ENCODE data around the gene LPP. TPM values are rescaled to one million over a fixed set of nuclear protein-coding genes. Genes with fewer than 3 reads are reported as not detected.
A peak's percentile ranks its signal among the peaks of the same experiment; 100 is the strongest.

LPP gene
- total RNA-seq, 1 experiment from 2014 or later: 20.2 TPM

GRCh38 chr3:188362405-188362831 is 208.5 kb downstream of the LPP start:
- in situ Hi-C loops (cut with HindIII; ENCODE audit: low pct_unique_long_range_greater_than_20kb, low sequenced_read_pairs): no loop called here
- peak; percentile 87 for DNase-seq (ENCODE audit: low read depth, low spot score)

GRCh38 chr3:188365184-188365583 is 211.2 kb downstream of the LPP start:
- in situ Hi-C loops (cut with HindIII; ENCODE audit: low pct_unique_long_range_greater_than_20kb, low sequenced_read_pairs): no loop called here
- DNase-seq (ENCODE audit: low read depth, low spot score): no peak

DNA sequence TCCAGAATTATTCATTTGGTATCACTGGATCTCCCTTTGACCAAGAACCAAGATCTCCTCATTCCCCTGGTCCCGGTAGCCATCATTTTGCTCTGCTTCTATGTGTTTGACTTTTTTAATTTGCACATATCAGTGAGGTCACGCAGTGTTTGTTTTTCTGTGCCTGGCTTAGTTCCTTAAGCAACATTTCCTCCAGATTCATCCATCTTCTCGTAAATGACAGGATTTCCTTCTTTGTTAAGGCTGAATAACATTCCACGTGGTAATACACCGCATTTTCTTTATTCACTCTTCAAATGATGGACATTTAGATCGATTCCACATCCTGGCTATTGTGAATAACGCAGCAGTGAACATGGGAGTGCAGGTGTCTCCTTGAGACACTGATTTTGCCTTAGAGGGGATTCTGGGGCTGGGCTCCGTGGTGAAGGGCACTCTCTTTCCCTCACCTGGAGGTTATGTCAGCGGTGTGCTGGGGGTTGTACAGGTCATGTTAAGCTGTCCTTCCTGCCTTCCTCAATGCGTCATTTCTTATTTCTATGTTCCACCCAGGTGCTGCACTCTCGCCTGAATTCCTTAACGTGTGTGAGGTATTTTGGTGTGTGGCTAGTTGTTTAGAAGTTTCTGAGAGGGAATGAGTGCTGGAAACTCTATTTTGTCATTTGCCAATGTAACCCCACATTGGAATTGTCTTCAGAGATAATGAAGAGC is 212.2 kb downstream of the LPP start:
- in situ Hi-C loops (cut with HindIII; ENCODE audit: low pct_unique_long_range_greater_than_20kb, low sequenced_read_pairs): no loop called here
- DNase-seq (ENCODE audit: low read depth, low spot score): no peak

- in situ Hi-C loops (cut with HindIII; ENCODE audit: low pct_unique_long_range_greater_than_20kb, low sequenced_read_pairs): no loop called here
- DNase-seq (ENCODE audit: low read depth, low spot score): no peak
Observed at GRCh38 chr3:188367678-188368077, 213.7 kb downstream of the LPP start.

DNA sequence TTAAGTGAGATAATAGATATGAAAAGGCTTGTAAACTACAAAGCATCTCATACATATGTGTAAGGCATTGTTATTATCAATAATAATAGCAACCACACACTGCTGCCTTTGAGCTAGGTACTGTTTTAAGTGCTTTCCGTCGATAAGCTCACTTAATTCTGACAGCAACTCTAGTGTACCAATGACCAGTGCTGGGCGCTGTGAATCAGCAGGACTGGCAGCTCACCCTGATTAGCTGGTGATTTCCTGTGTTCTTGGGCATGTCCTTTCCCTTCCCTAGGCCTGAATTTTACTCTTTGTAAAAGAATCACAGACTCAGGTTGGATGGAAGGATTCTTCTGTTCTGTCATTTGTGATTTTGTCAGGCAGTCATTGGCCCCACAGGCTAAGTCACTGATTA is 215.6 kb downstream of the LPP start:
- in situ Hi-C loops (cut with HindIII; ENCODE audit: low pct_unique_long_range_greater_than_20kb, low sequenced_read_pairs): no loop called here
- DNase-seq (ENCODE audit: low read depth, low spot score): no peak

DNA sequence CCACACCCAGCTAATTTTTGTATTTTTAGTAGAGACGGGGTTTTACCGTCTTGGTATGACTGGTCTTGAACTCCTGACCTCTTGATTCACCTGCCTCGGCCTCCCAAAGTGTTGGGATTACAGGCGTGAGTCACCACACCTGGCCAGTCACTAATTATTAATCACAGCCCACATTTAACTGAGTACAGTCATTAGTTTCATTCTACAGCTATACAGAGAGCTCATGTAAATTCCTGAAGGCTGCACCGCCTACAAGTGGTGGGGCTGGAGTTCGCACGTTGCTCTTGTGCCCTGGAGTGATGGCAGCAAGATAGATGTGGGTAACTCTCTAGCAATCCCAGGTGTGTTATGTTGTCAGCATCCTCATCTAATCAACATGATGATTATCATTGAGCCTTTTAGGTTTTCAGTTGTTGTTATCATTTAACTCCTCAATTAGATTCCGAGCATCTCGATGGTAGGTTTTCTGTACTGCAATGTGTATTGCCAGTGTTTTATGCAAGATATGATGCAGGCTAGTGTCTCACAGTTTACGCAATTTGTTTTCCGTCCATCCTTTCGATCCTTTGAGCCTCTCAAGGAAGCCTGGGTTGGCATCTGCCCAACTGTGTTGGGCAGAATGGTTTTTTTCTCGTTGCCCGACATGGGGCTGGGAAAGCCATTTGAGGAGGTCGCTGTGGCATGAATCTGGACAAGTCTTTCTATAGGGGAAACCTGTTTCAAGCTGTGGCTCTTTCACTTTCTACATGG is 216.3 kb downstream of the LPP start:
- no peak for DNase-seq (ENCODE audit: low read depth, low spot score)

GRCh38 chr3:188378786-188379185 is 224.8 kb downstream of the LPP start:
- in situ Hi-C loops (cut with HindIII; ENCODE audit: low pct_unique_long_range_greater_than_20kb, low sequenced_read_pairs): no loop called here
- no peak for DNase-seq (ENCODE audit: low read depth, low spot score)

More for the DNA sequence above, 216.3 kb downstream of the LPP start:
- in situ Hi-C loops (cut with HindIII; ENCODE audit: low pct_unique_long_range_greater_than_20kb, low sequenced_read_pairs): no loop called here

GRCh38 chr3:188380252-188380651 is 226.3 kb downstream of the LPP start:
- no peak for DNase-seq (ENCODE audit: low read depth, low spot score)
- in situ Hi-C loops (cut with HindIII; ENCODE audit: low pct_unique_long_range_greater_than_20kb, low sequenced_read_pairs): no loop called here

DNA sequence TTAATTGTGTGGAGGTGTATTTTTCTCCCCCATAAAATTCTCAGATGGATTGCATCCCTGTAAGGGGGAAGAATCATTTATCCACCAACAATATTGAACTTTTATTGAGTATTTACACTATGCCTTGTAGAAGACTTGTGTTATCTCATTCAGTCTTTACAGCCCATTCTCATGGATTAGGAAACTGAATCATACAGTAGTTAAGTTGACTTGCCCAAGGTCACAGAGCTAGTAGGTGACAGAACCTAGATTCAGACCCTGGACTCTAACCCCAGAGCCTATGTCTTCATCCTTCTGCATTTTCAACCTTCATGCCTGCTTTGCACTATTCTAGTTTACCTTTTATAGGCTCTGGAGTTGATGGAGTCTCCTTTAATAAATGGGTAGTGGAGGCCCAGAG is 226.8 kb downstream of the LPP start:
- in situ Hi-C loops (cut with HindIII; ENCODE audit: low pct_unique_long_range_greater_than_20kb, low sequenced_read_pairs): no loop called here
- DNase-seq (ENCODE audit: low read depth, low spot score): no peak

- in situ Hi-C loops (cut with HindIII; ENCODE audit: low pct_unique_long_range_greater_than_20kb, low sequenced_read_pairs): no loop called here
- no peak for DNase-seq (ENCODE audit: low read depth, low spot score)
Observed at GRCh38 chr3:188383748-188384147, 229.8 kb downstream of the LPP start.

DNA sequence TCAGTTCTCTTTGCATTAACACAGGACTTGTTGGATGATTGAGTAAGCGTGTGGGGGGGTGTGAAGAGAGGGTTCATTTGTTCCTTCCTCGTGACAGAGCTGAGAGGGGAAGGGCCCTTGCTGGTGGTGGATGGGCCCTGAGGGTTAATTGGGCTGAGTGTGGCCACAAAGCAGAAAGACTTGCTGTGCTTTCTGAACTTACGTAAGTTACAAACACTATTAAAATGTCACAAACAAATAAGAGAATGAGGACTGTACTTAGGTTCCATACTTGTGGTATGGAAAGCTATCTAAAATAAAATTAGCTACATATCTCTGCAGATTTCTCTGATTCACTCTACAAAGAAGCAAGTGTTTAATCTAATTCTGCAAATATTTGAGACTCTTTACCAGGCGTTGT is 231.3 kb downstream of the LPP start:
- in situ Hi-C loops (cut with HindIII; ENCODE audit: low pct_unique_long_range_greater_than_20kb, low sequenced_read_pairs): no loop called here

DNA sequence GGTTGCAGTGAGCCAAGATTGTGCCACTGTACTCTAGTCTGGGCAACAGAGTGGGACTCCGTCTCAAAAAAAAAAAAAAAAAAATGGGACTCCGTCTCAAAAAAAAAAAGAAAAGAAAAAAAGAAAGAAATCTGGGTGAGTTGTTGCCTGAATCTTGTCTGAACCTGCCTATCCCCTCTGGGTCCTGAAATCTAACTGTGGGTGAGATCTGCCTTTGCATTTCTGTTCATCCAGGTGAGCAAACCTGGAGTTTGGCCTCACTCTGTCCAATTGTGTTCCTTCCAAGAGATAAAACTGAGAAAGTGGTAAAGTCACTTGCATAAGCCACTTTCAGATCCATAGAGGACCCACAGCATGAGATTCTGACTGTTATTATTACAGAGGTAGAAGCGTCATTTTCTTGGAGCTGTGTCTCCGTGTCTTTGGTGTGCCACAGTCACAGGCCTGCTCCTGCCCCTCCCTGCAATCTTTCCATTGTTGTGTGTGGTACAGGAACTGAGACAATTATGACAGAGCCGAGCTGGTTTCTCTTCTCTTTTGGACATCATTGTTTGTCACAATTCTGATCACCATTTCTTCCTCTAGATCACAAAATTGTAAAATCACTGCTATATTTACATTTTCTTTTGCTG is 235.9 kb downstream of the LPP start:
- no peak for DNase-seq (ENCODE audit: low read depth, low spot score)
- in situ Hi-C loops (cut with HindIII; ENCODE audit: low pct_unique_long_range_greater_than_20kb, low sequenced_read_pairs): no loop called here

More for the DNA sequence above, 231.3 kb downstream of the LPP start:
- peak; percentile 96 for DNase-seq (ENCODE audit: low read depth, low spot score)

DNA sequence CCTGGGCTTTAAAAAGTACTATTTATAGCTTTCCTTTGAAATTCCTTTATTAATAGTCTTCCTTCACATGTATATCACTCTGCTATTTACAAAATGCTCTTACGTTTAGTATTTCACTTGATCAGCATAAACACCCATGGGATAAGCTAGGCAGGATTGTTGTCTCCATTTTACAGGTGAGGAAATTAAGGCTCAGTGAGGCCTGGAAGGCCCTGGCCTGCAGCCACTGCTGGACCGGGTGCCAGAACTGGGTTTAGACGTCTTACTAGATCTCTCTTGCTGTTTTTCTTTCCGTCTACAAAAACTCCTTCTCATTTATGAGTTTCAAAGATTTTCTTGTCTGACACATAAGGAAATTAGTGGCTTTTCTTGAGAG is 236.4 kb downstream of the LPP start:
- in situ Hi-C loops (cut with HindIII; ENCODE audit: low pct_unique_long_range_greater_than_20kb, low sequenced_read_pairs): no loop called here
- DNase-seq (ENCODE audit: low read depth, low spot score): no peak

- in situ Hi-C loops (cut with HindIII; ENCODE audit: low pct_unique_long_range_greater_than_20kb, low sequenced_read_pairs): no loop called here
- DNase-seq (ENCODE audit: low read depth, low spot score): peak; percentile 71
Observed at GRCh38 chr3:188390775-188391443, 237.0 kb downstream of the LPP start.

GRCh38 chr3:188391592-188391991 is 237.6 kb downstream of the LPP start:
- no peak for DNase-seq (ENCODE audit: low read depth, low spot score)
- in situ Hi-C loops (cut with HindIII; ENCODE audit: low pct_unique_long_range_greater_than_20kb, low sequenced_read_pairs): no loop called here

- no peak for DNase-seq (ENCODE audit: low read depth, low spot score)
- in situ Hi-C loops (cut with HindIII; ENCODE audit: low pct_unique_long_range_greater_than_20kb, low sequenced_read_pairs): no loop called here
Observed at GRCh38 chr3:188392076-188392475, 238.1 kb downstream of the LPP start.

DNA sequence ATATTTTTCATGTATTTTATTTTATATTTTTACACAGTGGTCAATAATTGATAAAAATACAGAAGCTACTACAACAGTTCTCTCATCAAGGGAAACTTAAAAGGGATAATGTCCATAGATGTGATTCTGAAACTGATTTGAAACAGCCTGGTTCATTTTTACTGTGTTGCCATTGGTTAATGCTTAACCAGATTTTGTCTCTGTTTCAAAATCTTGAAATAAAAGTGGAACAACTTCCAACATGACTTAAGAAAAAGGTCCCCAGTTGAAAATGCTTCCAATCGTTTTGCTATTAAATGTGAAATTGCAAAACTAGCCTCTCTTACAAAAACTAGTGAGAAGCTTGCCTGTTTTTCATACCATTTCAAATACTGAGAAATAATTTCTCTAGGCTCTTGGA is 240.7 kb downstream of the LPP start:
- in situ Hi-C loops (cut with HindIII; ENCODE audit: low pct_unique_long_range_greater_than_20kb, low sequenced_read_pairs): no loop called here
- no peak for DNase-seq (ENCODE audit: low read depth, low spot score)

GRCh38 chr3:188396251-188396650 is 242.3 kb downstream of the LPP start:
- in situ Hi-C loops (cut with HindIII; ENCODE audit: low pct_unique_long_range_greater_than_20kb, low sequenced_read_pairs): no loop called here
- DNase-seq (ENCODE audit: low read depth, low spot score): no peak

All from SK-MEL-5 (cell line).